ENCODE results near the gene WFIKKN2.

Gene WFIKKN2

GRCh38 chr17:50835301-50836234, at the start of gene WFIKKN2:
TSS of gene WFIKKN2 (plus strand) at chr17:50835586. CDS start at chr17:50835938, 352 bp downstream.
- no peak within 1 kb of the TSS for H3K27ac ChIP-seq
- TF ChIP-seq ZFX (IDR thresholded peaks at IDR 0.05; ENCODE audit: borderline replicate concordance) (no peak), CTCF (IDR thresholded peaks at IDR 0.05) (no peak)

GRCh38 chr17:50785946-50786570, 49.3 kb upstream of the WFIKKN2 start:
- no peak overlapping the region for H3K27ac ChIP-seq
- TF ChIP-seq ZFX (IDR thresholded peaks at IDR 0.05; ENCODE audit: borderline replicate concordance) (no peak), CTCF (IDR thresholded peaks at IDR 0.05) (no peak)

GRCh38 chr17:50787106-50787505, 48.3 kb upstream of the WFIKKN2 start:
- TF ChIP-seq CTCF (IDR thresholded peaks at IDR 0.05) (no peak), ZFX (IDR thresholded peaks at IDR 0.05; ENCODE audit: borderline replicate concordance) (no peak)
- H3K27ac ChIP-seq = no peak overlapping the region

- TF ChIP-seq CTCF (IDR thresholded peaks at IDR 0.05) = no peak
- TF ChIP-seq ZFX (IDR thresholded peaks at IDR 0.05; ENCODE audit: borderline replicate concordance) = no peak
- no peak overlapping the region for H3K27ac ChIP-seq
Measured at GRCh38 chr17:50790618-50791017, 44.8 kb upstream of the WFIKKN2 start.

- H3K27ac ChIP-seq = no peak overlapping the region
- TF ChIP-seq CTCF (IDR thresholded peaks at IDR 0.05) (no peak), ZFX (IDR thresholded peaks at IDR 0.05; ENCODE audit: borderline replicate concordance) (no peak)
Measured at GRCh38 chr17:50792132-50792531, 43.3 kb upstream of the WFIKKN2 start.

GRCh38 chr17:50793007-50793406, 42.4 kb upstream of the WFIKKN2 start:
- TF ChIP-seq CTCF (IDR thresholded peaks at IDR 0.05) = no peak
- H3K27ac ChIP-seq = no peak overlapping the region

- H3K27ac ChIP-seq = no peak overlapping the region
- TF ChIP-seq CTCF (IDR thresholded peaks at IDR 0.05) (no peak), ZFX (IDR thresholded peaks at IDR 0.05; ENCODE audit: borderline replicate concordance) (no peak)
Measured at GRCh38 chr17:50794361-50794760, 41.0 kb upstream of the WFIKKN2 start.
